GM19239 (cell line): ENCODE results near the gene TRAF2.

Source experiments
- DNase-seq: peaks from one replicate; pipeline ENCODE4 v3.0.0; 2011; ENCODE audit warnings: low spot score; ENCODE audit not compliant: insufficient read length
- FAIRE-seq: peaks from 2 replicates; lab custom pipeline; 2011; peaks lifted over from hg19 to GRCh38; lab: Jason Lieb, UNC

Gene TRAF2

GRCh38 chr9:136927343-136928271 lies 41.3 kb downstream of the TRAF2 start:
- no peak for DNase-seq
- FAIRE-seq = no peak

GRCh38 chr9:136928591-136928990 lies 42.3 kb downstream of the TRAF2 start:
- DNase-seq (no peak), FAIRE-seq (no peak)

GRCh38 chr9:136930014-136930413 lies 43.7 kb downstream of the TRAF2 start:
- no peak for DNase-seq
- no peak for FAIRE-seq

- no peak for FAIRE-seq
- no peak for DNase-seq
Measured at GRCh38 chr9:136931611-136932130, 45.4 kb downstream of the TRAF2 start.

- DNase-seq (no peak), FAIRE-seq (no peak)
Measured at GRCh38 chr9:136934277-136934676, 48.0 kb downstream of the TRAF2 start.

GRCh38 chr9:136935651-136936050 lies 49.3 kb downstream of the TRAF2 start:
- FAIRE-seq (no peak), DNase-seq (no peak)

- no peak for FAIRE-seq
- DNase-seq = no peak
Measured at GRCh38 chr9:136936645-136937170, 50.4 kb downstream of the TRAF2 start.

GRCh38 chr9:136937186-136938001 lies 51.1 kb downstream of the TRAF2 start:
- FAIRE-seq = no peak

GRCh38 chr9:136939431-136939995 lies 53.2 kb downstream of the TRAF2 start:
- FAIRE-seq (no peak), DNase-seq (no peak)

More at GRCh38 chr9:136937186-136938001, 51.1 kb downstream of the TRAF2 start:
- DNase-seq = no peak

GRCh38 chr9:136939996-136940525 lies 53.7 kb downstream of the TRAF2 start:
- DNase-seq (no peak), FAIRE-seq (no peak)

- no peak for DNase-seq
- FAIRE-seq = no peak
Measured at GRCh38 chr9:136940526-136941230, 54.4 kb downstream of the TRAF2 start.

- FAIRE-seq = no peak
- no peak for DNase-seq
Measured at GRCh38 chr9:136941231-136942111, 55.2 kb downstream of the TRAF2 start.

- no peak for DNase-seq
- FAIRE-seq = no peak
Measured at GRCh38 chr9:136942112-136942880, 56.0 kb downstream of the TRAF2 start.

- FAIRE-seq (no peak), DNase-seq (no peak)
Measured at GRCh38 chr9:136942881-136943230, 56.5 kb downstream of the TRAF2 start.

GRCh38 chr9:136943291-136944211 lies 57.2 kb downstream of the TRAF2 start:
- DNase-seq = peak; percentile 85
- FAIRE-seq = peak; percentile 21

GRCh38 chr9:136944212-136944518 lies 57.8 kb downstream of the TRAF2 start:
- DNase-seq = peak; percentile 87
- FAIRE-seq = peak; percentile 26
